Parathyroid adenoma (tissue), 2 donors: ENCODE data around the gene PCDHGA2.
"Not testable (repeated sequence)": the region's sequence is repeated elsewhere in the genome, so short reads cannot be mapped to it uniquely, and the experiment has no call there.

Experiments used
- H2AFZ ChIP-seq: fragments of 300-600 bp; sonication (generic); one replicate; pipeline ENCODE4 v1.7.0; 2017; ENCODE audit warnings: antibody characterized with exemption, mild to moderate bottlenecking
- H3K27ac ChIP-seq: fragments of 300-600 bp; sonication (generic); one replicate; pipeline ENCODE4 v1.7.0; 2017
- H3K27me3 ChIP-seq: fragments of 300-600 bp; sonication (generic); one replicate; pipeline ENCODE4 v1.7.0; 2017; ENCODE audit warnings: low read length; ENCODE audit not compliant: control insufficient read depth, insufficient read depth
- H3K36me3 ChIP-seq: fragments of 300-600 bp; sonication (generic); one replicate; pipeline ENCODE4 v1.7.0; 2017; ENCODE audit warnings: low read length; ENCODE audit not compliant: control insufficient read depth, insufficient read depth
- H3K4me1 ChIP-seq: fragments of 300-600 bp; sonication (generic); one replicate; pipeline ENCODE4 v1.7.0; 2017; ENCODE audit warnings: control low read depth
- H3K4me2 ChIP-seq: fragments of 300-600 bp; sonication (generic); one replicate; pipeline ENCODE4 v1.7.0; 2017; ENCODE audit warnings: low read length
- H3K4me3 ChIP-seq: fragments of 300-600 bp; sonication (generic); one replicate; pipeline ENCODE4 v1.7.0; 2017; ENCODE audit warnings: low read depth, low read length
- H3K79me2 ChIP-seq: fragments of 300-600 bp; sonication (generic); one replicate; pipeline ENCODE4 v1.7.0; 2017; ENCODE audit warnings: control low read depth
- H3K9ac ChIP-seq: fragments of 300-600 bp; sonication (generic); one replicate; pipeline ENCODE4 v1.7.0; 2017; ENCODE audit warnings: mild to moderate bottlenecking
- H3K9me3 ChIP-seq: fragments of 300-600 bp; sonication (generic); one replicate; pipeline ENCODE4 v1.7.0; 2017; ENCODE audit warnings: low read length; ENCODE audit not compliant: control insufficient read depth
- CTCF ChIP-seq: fragments of 300-600 bp; sonication (generic); IDR thresholded peaks from one replicate; pipeline ENCODE4 v1.7.0; 2017; ENCODE audit warnings: antibody characterized with exemption, mild to moderate bottlenecking
- donor health status: primary hyperparathyroidism.

The PCDHGA2 gene

GRCh38 chr5:141373673-141374317 is 35.2 kb downstream of the PCDHGA2 start, which contains the start of gene PCDHGA6:
Gene PCDHGA6, plus strand, starts transcription at chr5:141373891. Its CDS starts 193 bp downstream, at chr5:141374084.
- Histone ChIP-seq H3K4me2 (no peak within 1 kb of the TSS), H3K27ac (peak within 1 kb of the TSS; percentile 16), H3K27me3 (no peaks in the 10 kb centered on the region), H3K9me3 (peaks cover 13% of the 10 kb centered on the region), H3K4me3 (peak within 1 kb of the TSS; percentile 35), H3K79me2 (no peaks in the 10 kb centered on the region), H2AFZ (peak within 1 kb of the TSS; percentile 38), H3K9ac (no peak within 1 kb of the TSS), H3K36me3 (no peaks in the 10 kb centered on the region), H3K4me1 (no peaks in the 10 kb centered on the region)
- no peak for TF ChIP-seq CTCF

GRCh38 chr5:141374627-141375026 is 36.1 kb downstream of the PCDHGA2 start:
- no peak overlapping the region for H3K4me3 ChIP-seq
- H3K4me2 ChIP-seq: no peak overlapping the region
- H3K9ac ChIP-seq: no peak overlapping the region
- no peaks in the 10 kb centered on the region for H3K79me2 ChIP-seq
- H3K27me3 ChIP-seq: no peaks in the 10 kb centered on the region
- no peaks in the 10 kb centered on the region for H3K36me3 ChIP-seq
- no peaks in the 10 kb centered on the region for H3K4me1 ChIP-seq
- TF ChIP-seq CTCF: no peak
- H2AFZ ChIP-seq: no peak overlapping the region
- peaks cover 15% of the 10 kb centered on the region for H3K9me3 ChIP-seq
- H3K27ac ChIP-seq: no peak overlapping the region

GRCh38 chr5:141375444-141376155 is 37.0 kb downstream of the PCDHGA2 start:
- peaks cover 10% of the 10 kb centered on the region for H3K9me3 ChIP-seq

GRCh38 chr5:141382469-141383294 is 44.1 kb downstream of the PCDHGA2 start, which contains the start of gene PCDHGA7:
Gene PCDHGA7, plus strand, starts transcription at chr5:141382742. Its CDS starts 158 bp downstream, at chr5:141382900.
- Histone ChIP-seq H3K27ac (no peak within 1 kb of the TSS), H3K4me2 (peak within 1 kb of the TSS; percentile 12), H3K9me3 (peaks cover 2% of the 10 kb centered on the region), H3K9ac (no peak within 1 kb of the TSS), H3K4me1 (no peaks in the 10 kb centered on the region), H3K79me2 (no peaks in the 10 kb centered on the region), H3K4me3 (peak within 1 kb of the TSS; percentile 38), H3K36me3 (no peaks in the 10 kb centered on the region), H2AFZ (peak within 1 kb of the TSS; percentile 40), H3K27me3 (no peaks in the 10 kb centered on the region)
- no peak for TF ChIP-seq CTCF

More at GRCh38 chr5:141375444-141376155, 37.0 kb downstream of the PCDHGA2 start:
- H3K27ac ChIP-seq, H3K79me2 ChIP-seq, H3K9ac ChIP-seq, H3K4me2 ChIP-seq, H3K4me3 ChIP-seq, H3K36me3 ChIP-seq, H3K27me3 ChIP-seq, H3K4me1 ChIP-seq, H2AFZ ChIP-seq: not testable (repeated sequence)

GRCh38 chr5:141383345-141383744 is 44.8 kb downstream of the PCDHGA2 start:
- Histone ChIP-seq H3K27ac (no peak overlapping the region), H3K4me3 (no peak overlapping the region), H3K4me2 (no peak overlapping the region), H3K79me2 (no peaks in the 10 kb centered on the region), H3K36me3 (no peaks in the 10 kb centered on the region), H2AFZ (no peak overlapping the region), H3K4me1 (no peaks in the 10 kb centered on the region), H3K9ac (no peak overlapping the region), H3K9me3 (peaks cover 2% of the 10 kb centered on the region), H3K27me3 (no peaks in the 10 kb centered on the region)
- no peak for TF ChIP-seq CTCF
